GM19463 (cell line): ENCODE measurements around the gene MPPED2.

Experiments
- ATAC-seq: cut with Tn5 transposase; IDR thresholded peaks from one replicate; pipeline ENCODE4 v1.9.1; 2021; ENCODE audit warnings: mild to moderate bottlenecking, moderate library complexity; ENCODE audit not compliant: unreplicated experiment

MPPED2 gene

DNA sequence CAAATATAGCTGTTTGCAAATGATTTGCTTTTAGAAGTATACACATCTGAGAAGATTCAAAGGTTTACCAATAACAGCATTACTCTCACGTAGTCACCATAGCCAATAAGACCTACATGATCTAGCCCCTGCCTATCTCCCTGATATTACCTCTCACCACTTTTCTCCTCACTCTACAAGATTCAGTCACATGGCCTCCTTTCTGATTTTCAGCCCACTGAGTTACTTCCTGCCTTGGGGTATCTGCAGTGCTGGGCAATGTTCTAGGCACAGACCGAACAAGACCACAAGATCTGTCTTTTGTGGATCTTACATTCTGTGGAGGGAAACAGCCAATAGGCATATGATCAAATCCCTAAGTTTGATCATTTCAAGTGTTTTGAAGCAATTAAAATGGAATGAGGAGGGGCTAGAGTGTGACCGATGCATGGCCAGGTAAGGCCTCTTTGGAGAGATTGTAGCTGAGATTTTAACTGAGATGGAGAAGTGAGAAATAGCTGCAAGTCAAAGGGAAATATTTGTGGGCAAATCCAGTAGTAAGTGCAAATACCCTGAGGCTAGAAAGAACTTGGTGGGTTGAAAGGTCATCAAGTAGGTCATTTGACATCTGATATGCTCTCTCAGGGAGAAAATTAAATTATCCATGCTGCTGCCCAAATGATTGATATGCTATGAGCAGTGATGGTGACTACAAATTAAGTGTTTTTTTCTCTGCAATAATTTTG, 220.2 kb downstream of the MPPED2 start:
- ATAC-seq, result no peak

DNA sequence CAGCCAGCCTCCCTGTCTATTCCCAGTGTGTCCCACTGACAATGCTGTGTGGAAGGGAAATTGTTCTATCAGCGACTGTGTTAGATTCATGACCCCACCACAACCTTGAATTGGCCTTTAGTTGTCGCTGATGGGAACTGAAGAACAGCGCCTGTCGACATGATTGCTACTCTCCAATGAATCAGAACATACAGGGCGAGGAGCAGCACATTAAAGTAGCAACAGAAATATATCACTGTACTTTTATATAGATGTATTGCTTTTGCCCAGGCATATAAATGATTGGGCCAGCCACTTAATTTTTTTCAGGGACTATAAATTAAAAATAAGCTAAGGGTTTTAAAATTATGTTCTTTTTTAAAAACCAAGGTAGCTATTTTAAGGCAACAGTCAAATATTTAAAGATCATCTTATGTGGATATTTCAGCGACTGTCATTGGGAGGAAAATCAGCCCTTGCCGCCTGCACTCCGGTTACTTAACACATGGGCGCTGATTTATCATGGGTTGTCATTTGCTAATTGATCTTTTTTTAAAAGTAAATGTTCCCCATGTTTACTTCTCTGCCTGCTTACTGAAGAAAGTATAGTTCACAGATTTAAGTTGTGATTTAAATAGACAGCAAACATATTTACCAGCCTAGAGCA, 221.2 kb downstream of the MPPED2 start:
- no peak for ATAC-seq

- no peak for ATAC-seq
Measured at GRCh38 chr11:30364139-30364836, 221.9 kb downstream of the MPPED2 start.

GRCh38 chr11:30360741-30361140, 225.4 kb downstream of the MPPED2 start:
- ATAC-seq, result no peak
